ENCODE data around the gene HNRNPA0.

DNA sequence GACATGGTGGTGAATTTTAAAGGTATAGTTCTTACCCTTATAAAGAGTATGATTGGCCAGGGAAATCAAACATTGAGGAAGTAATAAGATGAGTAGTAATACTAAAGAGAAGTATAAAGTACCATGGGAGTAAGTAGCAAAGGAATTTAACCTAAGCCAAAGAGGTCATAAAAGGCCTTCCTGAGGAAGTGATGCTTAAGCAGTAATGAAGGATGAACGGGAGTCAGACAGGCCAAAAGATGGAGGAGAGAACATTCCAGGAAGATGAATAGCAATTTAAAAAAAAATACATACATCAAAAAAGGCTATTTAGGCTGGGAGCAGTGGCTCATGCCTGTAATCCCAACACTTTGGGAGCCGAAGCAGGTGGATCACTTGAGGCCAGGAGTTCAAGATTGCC is 47.3 kb downstream of the HNRNPA0 start:
- TF ChIP-seq, protein P1, sequence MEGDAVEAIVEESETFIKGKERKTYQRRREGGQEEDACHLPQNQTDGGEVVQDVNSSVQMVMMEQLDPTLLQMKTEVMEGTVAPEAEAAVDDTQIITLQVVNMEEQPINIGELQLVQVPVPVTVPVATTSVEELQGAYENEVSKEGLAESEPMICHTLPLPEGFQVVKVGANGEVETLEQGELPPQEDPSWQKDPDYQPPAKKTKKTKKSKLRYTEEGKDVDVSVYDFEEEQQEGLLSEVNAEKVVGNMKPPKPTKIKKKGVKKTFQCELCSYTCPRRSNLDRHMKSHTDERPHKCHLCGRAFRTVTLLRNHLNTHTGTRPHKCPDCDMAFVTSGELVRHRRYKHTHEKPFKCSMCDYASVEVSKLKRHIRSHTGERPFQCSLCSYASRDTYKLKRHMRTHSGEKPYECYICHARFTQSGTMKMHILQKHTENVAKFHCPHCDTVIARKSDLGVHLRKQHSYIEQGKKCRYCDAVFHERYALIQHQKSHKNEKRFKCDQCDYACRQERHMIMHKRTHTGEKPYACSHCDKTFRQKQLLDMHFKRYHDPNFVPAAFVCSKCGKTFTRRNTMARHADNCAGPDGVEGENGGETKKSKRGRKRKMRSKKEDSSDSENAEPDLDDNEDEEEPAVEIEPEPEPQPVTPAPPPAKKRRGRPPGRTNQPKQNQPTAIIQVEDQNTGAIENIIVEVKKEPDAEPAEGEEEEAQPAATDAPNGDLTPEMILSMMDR (IDR thresholded peaks at IDR 0.05) = no peak
- TF ChIP-seq POLR2AphosphoS5 (IDR thresholded peaks at IDR 0.05) = no peak
